Nucleus accumbens (tissue), 56 donors: ENCODE data around the gene TMEM37.
A peak's percentile ranks its signal among the peaks of the same experiment; 100 is the strongest.
"Not testable (repeated sequence)": the region's sequence is repeated elsewhere in the genome, so short reads cannot be mapped to it uniquely, and the experiment has no call there.

Source experiments
- DNase-seq, 56 donors: peaks; one replicate each; lab custom pipeline; 2025; lab: John Stamatoyannopoulos, UW

Gene TMEM37

GRCh38 chr2:119431155-119431975 is at the start of gene TMEM37:
Gene TMEM37 (plus strand): TSS chr2:119431854. CDS start chr2:119431904, 50 bp downstream.
- peak in 6 of 56 donors; percentile 11 to 46 (median 15) for DNase-seq

GRCh38 chr2:119383410-119384140 is 48.1 kb upstream of the TMEM37 start:
- no peak for DNase-seq

- no peak for DNase-seq
Measured at GRCh38 chr2:119384971-119385370, 46.7 kb upstream of the TMEM37 start.

- DNase-seq, result no peak
Measured at GRCh38 chr2:119385466-119385865, 46.2 kb upstream of the TMEM37 start.

GRCh38 chr2:119387381-119388129 is 44.1 kb upstream of the TMEM37 start:
- DNase-seq, result peak in 47 of 56 donors; percentile 3 to 77 (median 38)

GRCh38 chr2:119389615-119390306 is 41.9 kb upstream of the TMEM37 start:
- DNase-seq, result peak in 4 of 56 donors; percentile 1 to 42 (median 27)

- DNase-seq, result no peak
Measured at GRCh38 chr2:119393971-119394748, 37.5 kb upstream of the TMEM37 start.

GRCh38 chr2:119397196-119397595 is 34.5 kb upstream of the TMEM37 start:
- no peak for DNase-seq

- DNase-seq, result no peak
Measured at GRCh38 chr2:119402106-119402505, 29.5 kb upstream of the TMEM37 start.

- no peak for DNase-seq
Measured at GRCh38 chr2:119402645-119403560, 28.8 kb upstream of the TMEM37 start.

- DNase-seq, result not testable (repeated sequence)
Measured at GRCh38 chr2:119403618-119404017, 28.0 kb upstream of the TMEM37 start.

- no peak for DNase-seq
Measured at GRCh38 chr2:119405151-119405550, 26.5 kb upstream of the TMEM37 start.

- DNase-seq, result peak in 23 of 56 donors; percentile 8 to 67 (median 22)
Measured at GRCh38 chr2:119407430-119408220, 24.0 kb upstream of the TMEM37 start.

GRCh38 chr2:119408221-119408619 is 23.4 kb upstream of the TMEM37 start:
- DNase-seq, result no peak

- DNase-seq, result no peak
Measured at GRCh38 chr2:119409506-119409905, 22.1 kb upstream of the TMEM37 start.

GRCh38 chr2:119414894-119415293 is 16.8 kb upstream of the TMEM37 start:
- no peak for DNase-seq

- DNase-seq, result no peak
Measured at GRCh38 chr2:119415630-119416029, 16.0 kb upstream of the TMEM37 start.
